Raji (cell line): ENCODE data around the gene OR13C9.
"Not testable (repeated sequence)": the region's sequence is repeated elsewhere in the genome, so short reads cannot be mapped to it uniquely, and the experiment has no call there.

Experiments
- POLR2A ChIP-seq: IDR thresholded peaks from 2 replicates; pipeline ENCODE4 v1.6.1; 2011; ENCODE audit warnings: low read depth, low read length, control low read depth; ENCODE audit not compliant: insufficient read depth

Gene OR13C9, protein sequence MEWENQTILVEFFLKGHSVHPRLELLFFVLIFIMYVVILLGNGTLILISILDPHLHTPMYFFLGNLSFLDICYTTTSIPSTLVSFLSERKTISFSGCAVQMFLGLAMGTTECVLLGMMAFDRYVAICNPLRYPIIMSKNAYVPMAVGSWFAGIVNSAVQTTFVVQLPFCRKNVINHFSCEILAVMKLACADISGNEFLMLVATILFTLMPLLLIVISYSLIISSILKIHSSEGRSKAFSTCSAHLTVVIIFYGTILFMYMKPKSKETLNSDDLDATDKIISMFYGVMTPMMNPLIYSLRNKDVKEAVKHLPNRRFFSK

DNA sequence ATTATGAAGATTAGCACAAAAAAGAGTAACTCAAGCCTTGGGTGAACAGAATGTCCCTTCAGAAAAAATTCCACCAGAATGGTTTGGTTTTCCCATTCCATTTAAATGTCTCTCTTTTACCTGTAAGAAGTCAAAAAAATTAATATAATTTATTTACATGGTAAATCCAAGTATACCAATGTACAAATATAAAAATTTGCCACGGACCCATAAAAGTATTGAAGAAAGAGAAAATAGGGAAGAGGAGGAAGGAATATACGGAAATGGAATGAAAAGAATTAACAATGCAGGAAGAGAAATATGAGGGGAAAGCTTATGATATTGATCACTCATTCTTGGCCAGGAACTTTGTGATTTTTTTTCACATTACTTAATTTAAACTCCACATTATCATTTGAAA, at the start of gene OR13C9:
Gene OR13C9 (minus strand): TSS at position 101 of the 400 bp plus-strand sequence. CDS start 0 bp downstream, at position 101.
- no peak for TF ChIP-seq POLR2A

GRCh38 chr9:104658496-104659195, 40.6 kb upstream of the OR13C9 start:
- TF ChIP-seq POLR2A, result no peak

DNA sequence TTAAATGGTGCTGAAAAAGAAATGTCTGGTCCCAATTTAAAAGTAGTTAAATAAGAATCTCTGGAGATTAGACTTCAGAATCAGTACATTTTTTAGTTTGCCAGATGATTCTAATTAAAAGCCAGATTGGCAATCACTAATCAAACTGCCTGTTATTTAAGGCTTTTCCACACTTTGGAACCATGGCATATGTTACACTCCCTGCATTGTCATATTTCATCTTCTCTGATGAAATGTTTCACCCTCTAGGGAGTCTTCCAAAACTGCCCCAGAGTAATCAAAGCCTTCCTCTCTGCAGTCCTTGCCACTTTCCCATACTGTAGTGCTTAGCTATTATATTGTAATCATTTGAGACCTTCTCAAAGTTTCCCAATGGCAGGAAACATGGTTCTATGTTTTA, 17.5 kb upstream of the OR13C9 start:
- TF ChIP-seq POLR2A, result no peak

- TF ChIP-seq POLR2A, result no peak
Observed at GRCh38 chr9:104633976-104634520, 16.0 kb upstream of the OR13C9 start.

- TF ChIP-seq POLR2A, result no peak
Observed at GRCh38 chr9:104617418-104617817, 586 bp downstream of the OR13C9 start.

DNA sequence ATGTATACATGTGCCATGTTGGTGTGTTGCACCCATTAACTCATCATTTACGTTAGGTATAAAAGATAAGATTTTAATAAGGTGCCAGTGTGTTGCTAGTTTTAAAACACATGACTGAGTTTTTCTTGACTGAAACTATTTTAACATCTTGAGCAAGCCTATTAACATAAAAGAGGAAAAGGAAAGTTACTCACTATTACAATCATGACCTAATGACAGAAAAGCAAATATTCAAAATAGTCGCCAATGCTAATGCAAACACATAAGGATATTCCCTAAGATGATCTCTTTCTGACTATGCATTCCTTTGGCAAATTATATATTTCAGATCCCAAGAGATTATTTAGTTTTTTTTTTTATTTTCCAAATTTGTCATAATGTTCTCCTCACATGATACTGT, 6.8 kb downstream of the OR13C9 start:
- no peak for TF ChIP-seq POLR2A

DNA sequence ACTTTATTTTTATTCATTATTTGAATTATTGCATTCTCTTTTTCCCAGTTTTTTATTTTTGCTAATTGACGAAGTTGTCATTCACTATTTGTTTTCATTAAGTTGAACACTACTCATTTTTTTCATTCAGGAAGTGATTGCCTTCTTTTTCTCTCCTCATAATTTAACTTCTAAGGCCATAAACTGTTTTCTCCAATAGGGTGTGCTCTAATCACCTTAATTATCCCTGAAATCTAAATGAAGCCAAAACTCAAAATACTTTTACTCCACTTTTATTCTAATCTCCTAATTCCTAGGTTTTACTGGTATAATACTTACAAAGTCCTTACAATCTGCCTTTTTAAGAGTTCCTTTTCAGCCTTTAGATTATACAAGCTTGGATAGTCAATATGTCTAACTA, 9.7 kb downstream of the OR13C9 start:
- TF ChIP-seq POLR2A, result no peak

GRCh38 chr9:104606152-104606551, 11.9 kb downstream of the OR13C9 start:
- TF ChIP-seq POLR2A, result no peak

DNA sequence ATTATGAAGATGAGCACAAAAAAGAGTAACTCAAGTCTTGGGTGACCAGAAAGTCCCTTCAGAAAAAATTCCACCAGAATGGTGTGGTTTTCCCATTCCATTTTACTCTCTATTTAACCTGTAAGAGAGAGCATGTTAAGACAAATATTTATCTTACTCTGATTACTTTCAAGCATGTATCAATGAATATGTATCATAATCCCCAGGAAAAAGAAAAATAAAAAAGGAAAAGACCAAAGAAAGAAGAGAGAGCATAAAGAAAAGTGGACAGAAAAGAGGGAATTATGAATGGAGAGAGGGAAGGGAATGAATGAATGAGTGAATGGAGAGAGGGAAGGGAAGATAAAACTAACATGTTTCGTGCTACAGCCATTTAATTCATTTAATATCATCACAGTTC, 12.5 kb downstream of the OR13C9 start, which contains the start of gene OR13C2:
Gene OR13C2 (minus strand): TSS at position 101 of the 400 bp plus-strand sequence. CDS start 0 bp downstream, at position 101.
- TF ChIP-seq POLR2A, result not testable (repeated sequence)

- no peak for TF ChIP-seq POLR2A
Observed at GRCh38 chr9:104604801-104605200, 13.2 kb downstream of the OR13C9 start.

GRCh38 chr9:104599313-104599712, 18.7 kb downstream of the OR13C9 start, which contains the start of gene OR13C5:
OR13C5 (minus strand) TSS chr9:104599413; CDS start chr9:104599413, 0 bp downstream.
- not testable (repeated sequence) for TF ChIP-seq POLR2A

DNA sequence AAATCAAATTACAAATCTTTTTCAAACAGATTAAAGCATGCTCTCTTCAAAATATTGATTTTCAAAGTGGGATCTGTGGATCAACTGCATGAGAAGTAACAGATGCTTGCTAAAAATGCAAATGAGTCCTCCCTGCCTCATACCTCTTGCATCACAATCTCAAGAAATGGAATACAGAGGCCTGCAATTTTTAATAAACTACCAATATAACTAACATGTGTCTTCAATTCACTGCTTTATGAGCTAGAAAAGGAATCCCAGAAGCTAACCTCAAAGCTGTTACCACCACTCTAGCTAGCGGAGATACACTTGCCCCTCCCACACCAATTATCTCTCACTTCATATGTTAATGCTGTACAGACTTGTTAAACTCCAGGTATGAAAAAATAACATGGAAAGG, 28.4 kb downstream of the OR13C9 start:
- no peak for TF ChIP-seq POLR2A

DNA sequence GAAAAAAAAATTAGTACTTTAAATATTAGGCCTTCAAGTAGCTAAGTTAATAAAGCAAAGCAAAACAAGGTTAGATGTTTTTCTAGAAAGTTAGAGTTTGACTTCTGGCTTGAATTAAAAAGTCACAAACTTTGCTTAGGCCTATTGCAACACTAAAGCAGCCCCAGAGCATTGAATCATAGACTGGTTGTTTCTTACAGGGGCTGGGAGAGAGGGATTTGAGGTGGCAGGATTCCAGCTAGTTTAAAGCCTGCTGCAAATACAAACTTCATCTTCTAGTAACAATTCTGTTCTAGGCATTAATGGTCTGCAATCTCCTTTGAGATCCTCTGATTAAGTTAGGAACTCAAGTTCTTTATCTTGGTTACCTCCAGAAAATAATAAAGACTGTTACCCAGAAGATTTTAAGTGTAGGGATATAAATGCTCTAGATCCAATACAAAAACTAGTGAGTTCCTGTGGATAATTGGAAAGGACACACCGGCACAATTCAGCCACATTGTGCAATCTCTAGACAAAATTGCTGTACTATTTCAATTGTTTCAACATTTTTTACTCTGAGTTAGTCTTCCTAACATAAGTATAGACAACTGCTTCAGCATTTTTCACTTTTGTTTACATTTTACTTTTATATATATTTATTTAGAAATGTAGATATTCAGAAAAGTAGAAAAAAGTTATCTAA, 31.4 kb downstream of the OR13C9 start:
- TF ChIP-seq POLR2A, result no peak

GRCh38 chr9:104580562-104580961, 37.4 kb downstream of the OR13C9 start:
- TF ChIP-seq POLR2A, result no peak

- TF ChIP-seq POLR2A, result no peak
Observed at GRCh38 chr9:104577263-104577662, 40.7 kb downstream of the OR13C9 start.

DNA sequence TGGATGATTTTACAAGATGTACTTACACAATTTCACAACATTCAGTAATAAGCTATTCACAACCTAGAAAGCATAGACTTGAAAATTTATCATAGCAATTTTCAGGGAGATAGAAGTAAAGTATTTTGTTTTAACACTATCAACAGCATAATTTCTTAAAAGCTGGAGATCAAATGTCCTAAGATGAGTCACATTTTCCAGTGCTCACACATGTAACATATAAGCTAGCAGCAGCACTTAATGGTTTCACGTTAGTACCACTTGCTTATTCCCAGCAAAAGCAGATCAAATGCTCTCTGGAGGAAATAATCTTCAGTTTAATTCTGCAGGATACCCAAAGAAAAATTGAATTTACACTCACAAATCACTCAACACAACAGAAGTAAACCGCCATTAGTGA, 42.5 kb downstream of the OR13C9 start:
- TF ChIP-seq POLR2A, result no peak

GRCh38 chr9:104572612-104573011, 45.4 kb downstream of the OR13C9 start:
- no peak for TF ChIP-seq POLR2A
